GM10266 (cell line): Measurements from ENCODE around the gene KLHDC2.
"Not testable (repeated sequence)": the region's sequence is repeated elsewhere in the genome, so short reads cannot be mapped to it uniquely, and the experiment has no call there.

Source experiments
- DNase-seq: peaks from one replicate; pipeline ENCODE4 v3.0.0; 2012; ENCODE audit errors: extremely low spot score
- TF ChIP-seq, protein P1 (sequence below): IDR thresholded peaks from 2 replicates; pipeline ENCODE4 v1.5.1; 2012; ENCODE audit warnings: mild to moderate bottlenecking, low read depth; ENCODE audit not compliant: control insufficient read depth, insufficient read depth; ENCODE audit errors: missing control alignments

The KLHDC2 gene

DNA sequence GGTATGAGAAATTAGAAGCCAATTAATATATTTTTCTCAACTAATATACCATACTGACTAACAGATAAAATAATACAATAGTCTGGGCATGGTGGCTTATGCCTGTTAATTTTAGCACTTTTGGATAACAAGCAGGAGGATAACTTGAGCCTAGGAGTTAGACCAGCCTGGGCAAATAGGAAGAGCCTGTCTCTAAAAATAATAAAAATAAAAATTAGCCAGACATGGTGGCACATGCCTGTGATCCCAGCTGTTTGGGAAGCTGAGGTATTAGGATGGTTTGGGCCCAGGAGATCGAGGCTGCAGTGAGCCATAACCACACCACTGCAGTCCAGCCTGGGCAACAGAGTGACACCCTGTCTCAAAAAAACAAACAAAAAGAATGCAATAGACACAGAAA, 24.7 kb downstream of the KLHDC2 start:
- TF ChIP-seq, protein P1, sequence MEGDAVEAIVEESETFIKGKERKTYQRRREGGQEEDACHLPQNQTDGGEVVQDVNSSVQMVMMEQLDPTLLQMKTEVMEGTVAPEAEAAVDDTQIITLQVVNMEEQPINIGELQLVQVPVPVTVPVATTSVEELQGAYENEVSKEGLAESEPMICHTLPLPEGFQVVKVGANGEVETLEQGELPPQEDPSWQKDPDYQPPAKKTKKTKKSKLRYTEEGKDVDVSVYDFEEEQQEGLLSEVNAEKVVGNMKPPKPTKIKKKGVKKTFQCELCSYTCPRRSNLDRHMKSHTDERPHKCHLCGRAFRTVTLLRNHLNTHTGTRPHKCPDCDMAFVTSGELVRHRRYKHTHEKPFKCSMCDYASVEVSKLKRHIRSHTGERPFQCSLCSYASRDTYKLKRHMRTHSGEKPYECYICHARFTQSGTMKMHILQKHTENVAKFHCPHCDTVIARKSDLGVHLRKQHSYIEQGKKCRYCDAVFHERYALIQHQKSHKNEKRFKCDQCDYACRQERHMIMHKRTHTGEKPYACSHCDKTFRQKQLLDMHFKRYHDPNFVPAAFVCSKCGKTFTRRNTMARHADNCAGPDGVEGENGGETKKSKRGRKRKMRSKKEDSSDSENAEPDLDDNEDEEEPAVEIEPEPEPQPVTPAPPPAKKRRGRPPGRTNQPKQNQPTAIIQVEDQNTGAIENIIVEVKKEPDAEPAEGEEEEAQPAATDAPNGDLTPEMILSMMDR: no peak
- no peak for DNase-seq

DNA sequence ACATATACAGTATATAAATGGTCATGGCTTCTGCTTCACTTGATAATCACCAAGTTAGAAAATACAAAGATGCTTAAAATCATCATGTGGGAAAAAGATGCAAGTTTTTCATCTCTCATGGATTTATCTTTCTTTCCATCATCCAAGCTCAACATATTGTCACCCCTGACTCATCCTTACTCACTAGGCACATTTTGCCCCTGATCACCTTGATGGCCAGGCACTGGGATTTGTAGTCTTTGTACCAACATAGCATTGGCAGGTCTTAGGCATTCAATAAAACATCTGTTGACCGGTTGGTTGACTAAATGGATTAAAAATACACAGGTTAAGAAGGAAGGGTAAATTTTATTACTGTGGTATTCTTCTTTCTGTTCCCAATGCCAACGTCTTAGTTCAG, 28.1 kb downstream of the KLHDC2 start:
- TF ChIP-seq, protein P1: no peak
- no peak for DNase-seq

DNA sequence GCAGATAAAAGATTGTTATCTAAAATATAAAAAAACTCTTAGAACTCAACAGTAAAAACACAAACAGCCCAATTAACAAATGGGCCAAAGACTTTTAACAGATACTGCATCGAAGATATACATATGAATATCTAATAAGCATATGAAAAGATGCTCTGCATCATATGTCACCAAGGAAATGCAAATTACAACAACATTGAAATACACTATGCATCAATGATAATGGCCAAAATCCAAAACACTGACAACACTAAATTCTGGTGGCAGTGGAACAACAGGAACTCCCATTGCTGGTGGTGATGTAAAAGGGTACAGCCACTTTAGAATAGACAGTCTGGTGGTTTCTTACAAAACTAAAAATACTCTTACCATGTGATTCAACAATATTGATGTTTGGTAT, 40.8 kb downstream of the KLHDC2 start:
- TF ChIP-seq, protein P1: no peak
- DNase-seq: no peak

DNA sequence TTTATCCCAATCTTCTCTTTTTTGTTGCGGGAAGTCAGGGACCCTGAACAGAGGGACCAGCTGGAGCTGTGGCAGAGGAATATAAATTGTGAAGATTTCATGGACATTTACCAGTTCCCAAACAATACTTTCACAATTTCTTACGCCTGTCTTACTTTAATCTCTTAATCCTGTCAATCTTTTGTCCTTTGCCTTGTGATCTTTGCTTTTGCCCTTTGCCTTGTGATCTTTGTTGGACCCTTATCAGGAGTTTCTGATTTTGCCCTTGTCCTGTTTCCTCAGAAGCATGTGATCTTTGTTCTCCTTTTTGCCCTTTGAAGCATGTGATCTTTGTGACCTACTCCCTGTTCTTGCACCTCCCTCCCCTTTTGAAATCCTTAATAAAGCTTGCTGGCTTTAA, 48.2 kb downstream of the KLHDC2 start:
- DNase-seq: not testable (repeated sequence)

DNA sequence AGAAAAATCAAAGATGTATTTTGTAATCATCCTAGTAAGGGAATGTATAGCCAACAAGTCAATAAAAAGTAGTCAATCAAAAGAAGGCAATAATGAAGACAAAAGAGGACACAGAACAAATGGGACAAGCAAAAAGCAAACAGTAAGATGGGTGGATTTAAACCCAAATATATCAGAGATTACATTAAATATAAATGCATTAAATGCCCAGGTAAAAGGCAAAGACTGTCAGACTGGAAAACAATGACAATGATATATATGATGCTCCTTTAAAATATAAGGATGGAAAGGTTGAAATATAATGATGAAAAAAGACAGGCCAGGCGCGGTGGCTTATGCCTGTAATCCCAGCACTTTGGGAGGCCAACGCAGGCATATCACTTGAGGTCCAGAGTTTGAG, 48.9 kb downstream of the KLHDC2 start:
- TF ChIP-seq, protein P1: no peak
- DNase-seq: no peak

DNA sequence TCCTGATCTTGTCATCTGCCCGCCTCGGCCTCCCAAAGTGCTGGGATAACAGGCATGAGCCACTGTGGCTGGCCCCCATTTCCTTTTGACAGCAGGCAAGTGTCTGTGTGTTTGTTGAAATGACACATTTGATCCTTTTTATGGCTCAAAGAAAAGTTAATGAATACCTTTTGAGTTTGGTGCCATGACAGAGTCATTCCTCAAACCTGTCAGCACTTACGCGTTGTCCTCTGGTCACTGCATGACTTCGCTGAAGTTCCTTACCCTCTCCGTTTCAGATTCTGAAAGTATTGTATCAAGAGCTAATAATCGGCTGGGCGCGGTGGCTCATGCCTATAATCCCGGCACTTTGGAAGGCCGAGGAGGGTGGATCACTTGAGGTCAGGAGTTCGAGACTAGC, 52.2 kb downstream of the KLHDC2 start:
- TF ChIP-seq, protein P1: no peak
- no peak for DNase-seq

DNA sequence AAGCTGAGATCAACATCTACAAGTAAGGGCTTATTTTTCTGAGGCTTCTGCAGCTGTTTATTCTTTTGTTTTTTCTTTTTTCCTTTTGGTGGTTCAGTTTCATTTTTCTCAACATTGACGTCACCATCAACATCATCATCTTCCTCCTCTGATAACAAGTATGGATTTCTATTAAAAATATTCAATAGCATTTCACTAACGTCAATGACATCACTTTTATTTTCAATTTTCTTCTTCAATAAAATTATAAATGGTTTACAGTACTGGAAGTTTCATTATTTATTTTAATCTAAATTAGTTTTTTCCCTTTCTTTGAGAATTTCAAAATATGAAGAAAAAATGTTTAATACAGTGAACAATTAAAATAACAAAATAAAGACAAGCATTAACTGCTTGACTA, 60.7 kb downstream of the KLHDC2 start:
- DNase-seq: no peak
- TF ChIP-seq, protein P1: no peak
